Stimulated activated CD4-positive, alpha-beta T cell treated with anti-CD3 and anti-CD28 coated beads, Interleukin-2, amount 100 ng/mL, for 4 hours (primary cell): Measurements from ENCODE around the gene ZNF12.
"Not testable (repeated sequence)": the region's sequence is repeated elsewhere in the genome, so short reads cannot be mapped to it uniquely, and the experiment has no call there.

Experiments
- DNase-seq: peaks from one replicate; pipeline ENCODE4 v3.0.0-alpha.2; 2020; ENCODE audit warnings: low read depth

The ZNF12 gene

GRCh38 chr7:6691103-6691502, 15.6 kb downstream of the ZNF12 start:
- DNase-seq: no peak

GRCh38 chr7:6680146-6680545, 26.6 kb downstream of the ZNF12 start:
- no peak for DNase-seq

- DNase-seq: no peak
These were observed 30.8 kb downstream of the ZNF12 start for GRCh38 chr7:6675807-6676405.

DNA sequence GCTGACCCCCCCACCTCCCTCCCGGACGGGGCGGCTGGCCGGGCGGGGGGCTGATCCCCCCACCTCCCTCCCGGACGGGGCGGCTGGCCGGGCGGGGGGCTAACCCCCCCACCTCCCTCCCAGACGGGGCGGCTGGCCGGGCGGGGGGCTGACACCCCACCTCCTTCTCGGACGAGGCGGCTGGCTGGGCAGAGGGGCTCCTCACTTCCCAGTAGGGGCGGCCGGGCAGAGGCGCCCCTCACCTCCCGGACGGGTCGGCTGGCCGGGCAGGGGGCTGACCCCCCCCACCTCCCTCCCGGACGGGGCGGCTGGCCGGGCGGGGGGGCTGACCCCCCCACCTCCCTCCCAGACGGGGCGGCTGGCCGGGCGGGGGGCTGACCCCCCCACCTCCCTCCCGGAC, 35.9 kb downstream of the ZNF12 start:
- not testable (repeated sequence) for DNase-seq

GRCh38 chr7:6658618-6659345, 48.0 kb downstream of the ZNF12 start:
- DNase-seq: no peak

- no peak for DNase-seq
These were observed 50.3 kb downstream of the ZNF12 start for GRCh38 chr7:6656413-6656812.

- no peak for DNase-seq
These were observed 50.9 kb downstream of the ZNF12 start for GRCh38 chr7:6655636-6656385.

GRCh38 chr7:6654842-6655610, 51.7 kb downstream of the ZNF12 start:
- no peak for DNase-seq

DNA sequence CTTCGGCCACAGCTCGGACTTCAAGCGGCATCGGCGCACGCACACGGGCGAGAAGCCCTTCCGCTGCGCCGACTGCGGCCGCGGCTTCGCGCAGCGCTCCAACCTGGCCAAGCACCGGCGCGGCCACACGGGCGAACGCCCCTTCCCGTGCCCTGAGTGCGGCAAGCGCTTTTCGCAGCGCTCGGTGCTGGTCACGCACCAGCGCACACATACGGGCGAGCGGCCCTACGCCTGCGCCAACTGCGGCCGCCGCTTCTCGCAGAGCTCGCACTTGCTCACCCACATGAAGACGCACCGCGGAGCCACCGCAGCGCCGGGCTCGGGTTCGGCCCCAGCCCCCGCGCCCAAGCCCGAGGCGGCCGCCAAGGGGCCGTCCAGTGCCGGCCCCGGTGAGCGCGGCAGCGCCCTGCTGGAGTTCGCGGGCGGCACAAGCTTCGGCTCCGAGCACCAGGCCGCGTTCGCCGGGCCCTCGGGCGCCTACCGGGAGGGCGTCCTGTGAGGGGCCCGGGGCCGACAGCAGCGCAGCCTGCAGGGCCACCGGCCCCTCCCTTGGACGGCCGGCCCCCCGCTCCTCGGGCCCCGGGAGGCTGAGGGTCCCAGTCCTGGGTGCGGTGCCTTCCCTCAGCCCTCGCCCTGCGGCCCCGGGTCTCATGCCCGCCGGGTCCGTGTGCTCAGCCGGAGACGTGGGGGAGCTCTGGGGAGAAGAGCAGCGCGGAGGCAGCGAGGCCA, 52.5 kb downstream of the ZNF12 start:
- no peak for DNase-seq

GRCh38 chr7:6653071-6654003, 53.4 kb downstream of the ZNF12 start:
- no peak for DNase-seq

GRCh38 chr7:6652446-6653011, 54.2 kb downstream of the ZNF12 start:
- no peak for DNase-seq

- no peak for DNase-seq
These were observed 54.8 kb downstream of the ZNF12 start for GRCh38 chr7:6651851-6652445.

DNA sequence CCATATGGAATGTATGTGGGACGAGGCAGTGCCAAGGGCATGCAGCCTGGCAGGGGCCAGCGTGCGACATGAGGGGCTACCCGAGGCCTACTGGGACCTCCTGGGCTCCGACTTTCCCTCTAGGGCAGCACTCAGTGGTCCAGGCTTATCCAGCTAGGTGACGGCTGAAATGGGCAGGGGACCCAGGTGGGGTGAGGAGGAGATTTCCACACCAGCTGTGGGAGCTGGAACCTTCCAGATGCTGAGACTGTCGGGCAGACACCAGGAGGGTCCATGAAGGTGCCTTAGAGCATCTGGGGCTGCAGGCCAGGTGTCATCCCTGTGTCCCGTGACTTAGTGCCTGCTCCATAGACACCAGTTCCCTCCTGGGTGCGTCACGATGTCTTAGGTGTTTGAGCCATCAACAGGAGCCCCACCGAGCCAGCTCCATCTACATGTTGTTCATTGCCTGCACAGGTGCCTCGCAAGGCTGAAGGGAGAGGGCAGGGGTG, 56.2 kb downstream of the ZNF12 start:
- DNase-seq: no peak

DNA sequence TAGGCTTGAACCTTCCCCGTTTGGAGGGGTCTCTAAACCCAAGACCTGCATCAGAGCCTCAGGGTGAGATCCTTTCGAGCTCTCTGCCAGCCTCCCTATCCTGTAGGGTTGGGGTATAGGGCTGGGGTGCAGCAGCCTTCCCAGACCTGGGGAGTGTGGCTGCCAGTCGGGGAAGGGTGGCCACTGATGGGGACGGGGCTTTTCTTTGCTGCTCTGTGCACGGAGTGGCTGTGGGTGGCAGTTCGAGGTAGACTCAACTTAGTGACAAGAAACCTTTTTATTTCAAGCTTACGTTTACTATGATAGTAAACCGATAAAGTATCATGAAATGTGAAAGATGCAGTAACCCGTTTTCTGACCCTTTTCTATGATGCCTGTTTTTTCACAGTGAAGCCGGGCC, 56.7 kb downstream of the ZNF12 start:
- DNase-seq: no peak

DNA sequence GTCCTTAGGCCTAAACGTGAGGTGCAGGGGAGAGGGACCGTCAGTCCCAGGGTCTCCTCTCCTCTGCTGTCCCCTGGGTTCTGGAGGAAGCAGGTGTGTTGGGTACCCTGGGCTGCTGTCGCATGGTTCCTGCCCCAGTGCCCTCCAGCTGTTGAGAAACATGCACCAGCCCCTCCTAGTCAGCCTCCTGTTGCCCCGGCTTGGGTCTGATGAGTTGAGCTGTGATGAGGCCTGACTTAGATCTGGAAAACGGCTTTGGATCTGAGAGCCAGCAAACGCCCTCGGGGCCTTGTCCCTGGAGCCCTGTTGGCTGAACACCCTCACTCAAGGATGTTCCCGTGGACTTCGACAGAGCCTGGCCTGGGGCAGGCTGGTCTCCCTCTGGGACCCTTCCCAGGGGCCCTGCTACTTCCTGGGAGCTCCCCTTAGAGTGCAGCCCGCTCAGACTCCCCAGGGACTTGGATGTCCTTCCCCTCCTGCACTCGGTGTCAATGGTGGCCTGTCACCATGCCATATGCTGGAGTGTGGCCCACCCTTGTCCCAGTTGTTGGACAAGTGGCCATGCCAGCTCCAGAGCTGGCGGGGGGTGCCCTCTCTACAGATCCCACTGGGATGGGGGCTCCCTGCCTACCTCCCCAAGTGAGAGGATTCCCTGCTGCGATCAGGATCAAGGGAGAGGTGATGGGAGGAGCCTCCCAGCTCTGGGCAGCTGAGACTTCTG, 57.3 kb downstream of the ZNF12 start:
- no peak for DNase-seq

GRCh38 chr7:6648815-6649104, 58.0 kb downstream of the ZNF12 start:
- DNase-seq: no peak

DNA sequence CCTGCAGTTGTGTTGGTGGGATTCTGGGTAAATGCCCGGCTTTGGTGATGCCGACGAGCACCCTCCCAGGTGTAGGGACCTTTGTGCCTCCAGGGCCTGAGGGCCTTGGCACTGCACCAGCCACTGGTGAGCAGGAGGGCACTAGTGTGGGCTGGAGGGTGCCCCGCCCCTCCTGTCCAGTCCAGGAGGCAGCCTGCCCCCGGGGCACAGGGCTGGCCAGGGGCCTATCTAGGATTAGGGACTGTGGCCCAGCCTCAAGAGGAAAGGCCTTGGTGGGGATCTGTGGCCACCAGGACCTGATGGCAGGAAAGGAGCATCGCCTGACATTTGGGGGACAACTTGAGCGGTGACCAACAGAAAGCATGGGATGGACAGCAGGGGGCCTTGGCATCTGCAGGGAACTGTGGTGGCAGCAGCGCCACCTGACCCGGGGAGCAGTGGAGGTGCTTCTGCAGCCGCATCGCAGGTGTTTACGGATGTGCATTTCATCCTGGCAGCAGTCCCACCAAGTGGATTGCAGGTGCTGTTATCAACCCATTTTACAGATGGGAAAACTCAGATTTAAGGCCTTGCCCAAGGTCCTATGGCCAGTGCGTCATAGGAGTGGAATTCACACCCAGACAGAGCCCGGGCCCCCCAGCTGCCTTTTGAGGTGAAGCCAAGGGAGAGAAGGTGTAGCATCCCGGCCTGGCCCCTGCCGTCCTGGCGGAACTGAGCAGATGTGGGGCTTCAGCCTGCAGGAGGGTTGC, 58.5 kb downstream of the ZNF12 start:
- no peak for DNase-seq

DNA sequence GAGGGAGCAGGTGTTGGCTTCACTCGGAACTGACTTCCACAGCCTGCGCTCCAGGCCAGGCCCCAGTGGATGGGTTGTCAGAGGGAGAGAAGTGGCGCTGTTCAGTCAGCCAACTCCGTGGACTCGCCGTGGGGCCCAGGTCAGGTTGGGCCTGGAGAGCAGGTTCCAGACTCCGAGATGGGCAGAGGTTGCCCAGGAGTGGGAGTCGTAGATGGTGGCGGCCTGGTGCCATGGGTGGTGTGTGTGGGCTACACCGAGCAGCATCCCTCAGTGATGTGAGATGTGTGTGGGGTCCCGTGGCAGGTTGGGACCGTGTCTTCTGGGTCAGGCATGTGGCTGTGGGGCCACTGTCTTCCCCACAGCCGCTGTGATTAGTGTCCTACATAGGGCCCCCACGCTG, 59.2 kb downstream of the ZNF12 start:
- no peak for DNase-seq

GRCh38 chr7:6647080-6647479, 59.7 kb downstream of the ZNF12 start:
- no peak for DNase-seq
